Measurements from ENCODE around the gene CERK. TPM values are rescaled to one million over a fixed set of nuclear protein-coding genes. Genes with fewer than 3 reads are reported as not detected.

Gene CERK
- total and polyA plus RNA-seq, 2 of the 13 experiments (the other 11 are each of a cell fraction or from before 2014, with no cell fraction given): 40.3 to 41.9 TPM

- TF ChIP-seq FOXP4 (CRISPR knock-in tag; IDR thresholded peaks at IDR 0.05) (peak; percentile 78), ZNF768 (CRISPR knock-in tag; IDR thresholded peaks at IDR 0.05) (peak; percentile 27; the same call in 1 of the 2 replicates), ZSCAN30 (CRISPR knock-in tag; IDR thresholded peaks at IDR 0.05) (no peak), RERE (CRISPR knock-in tag; IDR thresholded peaks at IDR 0.05; ENCODE audit: low read depth) (0 out of 2 replicates have a peak, but pooled peaks have one; percentile 41), SOX6 (IDR thresholded peaks at IDR 0.05) (no peak), SOX6 (CRISPR knock-in tag; IDR thresholded peaks at IDR 0.05) (peak; percentile 94), ZNF546 (CRISPR knock-in tag; conservative IDR thresholded peaks at IDR 0.05) (no peak), NFKBIZ (CRISPR knock-in tag; IDR thresholded peaks at IDR 0.05) (no peak), FOXM1 (CRISPR knock-in tag; IDR thresholded peaks at IDR 0.05) (no peak), MTERF4 (CRISPR knock-in tag; IDR thresholded peaks at IDR 0.05) (no peak), ZNF383 (CRISPR knock-in tag; IDR thresholded peaks at IDR 0.05; ENCODE audit: borderline replicate concordance) (no peak), ZNF709 (CRISPR knock-in tag; IDR thresholded peaks at IDR 0.05) (no peak), SNAPC2 (CRISPR knock-in tag; IDR thresholded peaks at IDR 0.05) (no peak), RNF2 (conservative IDR thresholded peaks at IDR 0.05; ENCODE audit: low read depth) (no peak), ATF3 (CRISPR knock-in tag; IDR thresholded peaks at IDR 0.05) (peak; percentile 64), ZSCAN5A (CRISPR knock-in tag; IDR thresholded peaks at IDR 0.05; ENCODE audit: borderline replicate concordance) (no peak), SP5 (CRISPR knock-in tag; IDR thresholded peaks at IDR 0.05; ENCODE audit: borderline replicate concordance, low read depth) (peak; percentile 73), ZNF547 (CRISPR knock-in tag; IDR thresholded peaks at IDR 0.05) (no peak), MBNL3 (CRISPR knock-in tag; conservative IDR thresholded peaks at IDR 0.05) (no peak), RBM39 (IDR thresholded peaks at IDR 0.05; ENCODE audit: low read depth, low read length, poor library complexity, severe bottlenecking) (no peak), MIXL1 (CRISPR knock-in tag; IDR thresholded peaks at IDR 0.05) (0 out of 2 replicates have a peak, but pooled peaks have one; percentile 24)
Observed at GRCh38 chr22:46652081-46652846, 85.8 kb downstream of the CERK start (continued).

All from HepG2 (cell line).